ENCODE measurements around the gene VILL. TPM values are rescaled to one million over a fixed set of nuclear protein-coding genes. Genes with fewer than 3 reads are reported as not detected.
A peak's percentile ranks its signal among the peaks of the same experiment; 100 is the strongest.

VILL gene
- total RNA-seq, 1 donor, result 4.3 TPM

DNA sequence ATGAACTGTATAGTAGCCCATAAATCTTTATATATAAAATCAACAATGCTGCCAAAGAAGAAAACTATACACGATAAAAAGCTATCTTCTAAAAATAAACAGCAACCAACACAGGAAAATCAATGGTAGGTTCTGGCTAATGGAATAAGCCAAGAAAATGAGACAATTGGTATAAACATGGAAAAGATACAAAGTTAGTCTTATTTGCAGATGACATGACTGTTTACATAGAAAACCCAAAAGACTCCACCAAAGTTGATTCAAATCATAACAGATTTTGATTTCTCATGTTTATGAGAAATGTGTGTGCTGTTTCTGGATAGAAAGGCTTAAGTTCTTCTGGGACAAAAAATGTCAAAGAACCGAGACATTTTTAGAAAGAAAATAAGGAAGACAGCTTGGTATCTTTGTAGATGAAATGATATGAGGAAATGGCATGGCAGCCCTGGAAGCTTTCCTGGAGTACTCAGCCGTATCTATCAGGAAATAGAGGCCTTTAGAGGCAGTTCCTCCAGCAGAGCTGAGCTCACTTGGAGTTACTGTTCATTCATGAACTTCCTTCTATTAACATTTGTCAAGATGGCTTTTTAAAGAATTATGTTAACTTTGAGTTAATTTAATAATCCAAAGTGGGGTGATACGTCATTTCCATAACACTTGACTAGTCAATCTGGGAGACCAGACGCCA, 36.7 kb upstream of the VILL start:
- DNase-seq (ENCODE audit: low read depth), result no peak
- H3K4me3 ChIP-seq (ENCODE audit: low read depth, low read length), result no peak overlapping the region
- TF ChIP-seq, protein P1, sequence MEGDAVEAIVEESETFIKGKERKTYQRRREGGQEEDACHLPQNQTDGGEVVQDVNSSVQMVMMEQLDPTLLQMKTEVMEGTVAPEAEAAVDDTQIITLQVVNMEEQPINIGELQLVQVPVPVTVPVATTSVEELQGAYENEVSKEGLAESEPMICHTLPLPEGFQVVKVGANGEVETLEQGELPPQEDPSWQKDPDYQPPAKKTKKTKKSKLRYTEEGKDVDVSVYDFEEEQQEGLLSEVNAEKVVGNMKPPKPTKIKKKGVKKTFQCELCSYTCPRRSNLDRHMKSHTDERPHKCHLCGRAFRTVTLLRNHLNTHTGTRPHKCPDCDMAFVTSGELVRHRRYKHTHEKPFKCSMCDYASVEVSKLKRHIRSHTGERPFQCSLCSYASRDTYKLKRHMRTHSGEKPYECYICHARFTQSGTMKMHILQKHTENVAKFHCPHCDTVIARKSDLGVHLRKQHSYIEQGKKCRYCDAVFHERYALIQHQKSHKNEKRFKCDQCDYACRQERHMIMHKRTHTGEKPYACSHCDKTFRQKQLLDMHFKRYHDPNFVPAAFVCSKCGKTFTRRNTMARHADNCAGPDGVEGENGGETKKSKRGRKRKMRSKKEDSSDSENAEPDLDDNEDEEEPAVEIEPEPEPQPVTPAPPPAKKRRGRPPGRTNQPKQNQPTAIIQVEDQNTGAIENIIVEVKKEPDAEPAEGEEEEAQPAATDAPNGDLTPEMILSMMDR (IDR thresholded peaks at IDR 0.05; ENCODE audit: insufficient read depth, low read depth, low read length), result no peak

DNA sequence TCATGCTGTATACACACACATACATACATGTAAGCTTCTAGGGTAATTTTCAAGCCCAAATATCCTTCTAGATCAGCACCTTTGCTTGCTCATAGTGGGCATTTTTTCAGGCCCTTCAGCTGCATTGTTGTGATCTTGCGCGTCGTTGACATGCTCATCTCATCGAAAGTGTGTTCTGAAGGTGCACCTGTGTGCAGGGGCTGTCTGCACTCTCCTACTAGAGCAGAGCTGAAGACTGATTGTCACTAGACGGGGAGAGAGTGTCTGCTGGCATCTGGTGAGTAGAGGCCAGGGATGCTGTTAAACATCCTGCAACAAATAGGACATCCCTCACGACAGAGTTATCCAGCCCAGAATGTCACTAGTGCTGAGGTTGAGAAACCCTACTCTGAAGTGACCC, 35.7 kb upstream of the VILL start:
- TF ChIP-seq, protein P1 (IDR thresholded peaks at IDR 0.05; ENCODE audit: insufficient read depth, low read depth, low read length), result no peak
- H3K4me3 ChIP-seq (ENCODE audit: low read depth, low read length), result no peak overlapping the region
- no peak for DNase-seq (ENCODE audit: low read depth)

DNA sequence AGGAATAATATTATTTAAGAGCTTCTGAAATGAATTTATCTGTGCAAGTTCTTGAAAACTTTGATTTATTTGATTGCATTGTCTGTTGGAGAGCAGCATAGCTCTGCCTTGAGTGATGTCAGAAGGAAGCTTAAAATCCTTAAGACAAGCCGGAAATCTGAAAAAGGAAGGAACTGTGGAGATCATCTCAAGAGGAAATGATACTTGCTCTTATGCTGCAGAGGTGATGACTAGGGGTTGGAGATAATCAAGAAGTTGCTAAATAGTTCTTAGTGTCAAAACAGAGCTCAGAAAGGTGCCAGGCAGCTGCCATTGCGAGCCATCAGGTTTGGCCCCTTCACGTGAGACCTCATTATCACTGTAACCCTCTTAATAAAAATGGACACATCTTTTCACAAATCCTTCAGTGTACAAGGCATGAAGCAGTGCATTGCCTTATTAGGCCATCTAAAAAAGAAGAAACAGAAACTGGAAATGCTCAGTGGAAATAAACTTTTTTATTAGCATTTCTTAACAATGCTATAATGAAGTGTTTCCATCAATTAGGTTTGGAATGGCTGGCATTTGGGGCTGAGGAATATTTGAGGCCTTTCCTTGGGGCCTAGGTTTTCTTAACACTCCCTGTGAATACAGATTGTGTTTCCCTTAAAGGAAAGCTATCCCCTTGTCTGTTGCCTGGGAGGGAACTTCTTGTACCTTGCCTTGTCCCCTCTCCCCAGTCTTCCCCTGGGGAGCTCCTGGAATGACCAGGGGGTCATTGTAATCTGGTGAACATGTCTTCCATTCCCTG, 34.5 kb upstream of the VILL start:
- DNase-seq (ENCODE audit: low read depth), result no peak

DNA sequence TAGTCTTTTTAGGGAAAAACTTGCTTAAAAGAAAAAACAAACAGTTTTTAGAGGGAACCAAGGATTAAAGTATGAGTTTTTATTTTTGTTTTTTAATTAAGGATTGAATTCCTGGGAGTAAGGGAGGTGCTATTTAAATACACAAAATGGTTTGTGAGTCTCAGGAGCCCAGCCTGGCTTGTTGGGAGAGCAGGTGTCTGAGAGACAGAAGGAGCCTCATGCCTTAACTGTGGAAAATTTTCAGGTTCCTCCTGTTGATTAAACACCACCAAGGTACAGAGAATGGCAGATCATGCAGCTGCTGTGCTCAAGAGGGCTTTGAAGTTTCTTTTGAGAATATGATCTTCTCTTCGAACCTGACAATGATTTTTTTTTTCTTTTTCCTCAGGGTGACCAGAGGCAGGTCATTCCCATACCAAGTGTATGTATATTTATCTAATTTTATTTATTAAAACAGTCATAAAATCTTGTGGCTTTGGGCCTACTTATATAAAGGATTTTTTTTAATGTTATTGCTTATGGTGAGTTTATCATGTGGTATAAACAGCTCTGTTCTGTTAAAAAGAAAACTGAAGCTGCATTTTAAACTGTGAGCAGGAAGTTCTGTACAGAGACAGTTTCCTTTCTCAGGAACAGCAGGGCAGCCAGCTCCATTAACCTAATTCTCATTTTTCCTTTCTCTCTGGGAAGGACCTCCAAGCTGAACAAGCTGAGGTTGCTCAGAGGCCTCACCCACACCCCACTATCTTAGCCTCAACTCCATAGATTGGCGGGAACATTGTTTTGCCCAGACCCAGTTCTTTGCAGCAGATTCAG, 33.7 kb upstream of the VILL start:
- DNase-seq (ENCODE audit: low read depth), result no peak
- H3K4me3 ChIP-seq (ENCODE audit: low read depth, low read length), result no peak overlapping the region
- TF ChIP-seq, protein P1 (IDR thresholded peaks at IDR 0.05; ENCODE audit: insufficient read depth, low read depth, low read length), result no peak

More for the DNA sequence above, 34.5 kb upstream of the VILL start:
- no peak overlapping the region for H3K4me3 ChIP-seq (ENCODE audit: low read depth, low read length)
- TF ChIP-seq, protein P1 (IDR thresholded peaks at IDR 0.05; ENCODE audit: insufficient read depth, low read depth, low read length), result no peak

DNA sequence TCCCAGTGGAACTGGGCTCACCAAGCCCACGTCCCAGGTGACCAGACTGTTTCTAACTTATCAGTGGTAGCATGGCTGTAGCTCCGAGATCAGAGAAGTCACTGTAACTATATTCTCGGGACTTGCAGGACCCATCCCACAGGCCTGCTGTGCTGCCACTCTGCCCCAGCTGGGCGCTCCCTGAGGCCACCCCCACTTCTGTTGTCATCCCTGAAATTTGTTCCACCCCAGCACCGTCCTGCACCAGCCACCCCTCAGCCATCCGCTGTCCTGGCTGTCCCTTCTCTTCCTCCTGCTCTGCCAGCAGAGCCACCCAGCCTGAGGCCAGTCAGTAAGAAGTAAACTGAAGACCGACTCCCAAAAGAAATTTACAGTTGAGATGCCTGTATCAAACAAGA, 33.0 kb upstream of the VILL start:
- DNase-seq (ENCODE audit: low read depth), result no peak
- TF ChIP-seq, protein P1 (IDR thresholded peaks at IDR 0.05; ENCODE audit: insufficient read depth, low read depth, low read length), result no peak
- no peak overlapping the region for H3K4me3 ChIP-seq (ENCODE audit: low read depth, low read length)

DNA sequence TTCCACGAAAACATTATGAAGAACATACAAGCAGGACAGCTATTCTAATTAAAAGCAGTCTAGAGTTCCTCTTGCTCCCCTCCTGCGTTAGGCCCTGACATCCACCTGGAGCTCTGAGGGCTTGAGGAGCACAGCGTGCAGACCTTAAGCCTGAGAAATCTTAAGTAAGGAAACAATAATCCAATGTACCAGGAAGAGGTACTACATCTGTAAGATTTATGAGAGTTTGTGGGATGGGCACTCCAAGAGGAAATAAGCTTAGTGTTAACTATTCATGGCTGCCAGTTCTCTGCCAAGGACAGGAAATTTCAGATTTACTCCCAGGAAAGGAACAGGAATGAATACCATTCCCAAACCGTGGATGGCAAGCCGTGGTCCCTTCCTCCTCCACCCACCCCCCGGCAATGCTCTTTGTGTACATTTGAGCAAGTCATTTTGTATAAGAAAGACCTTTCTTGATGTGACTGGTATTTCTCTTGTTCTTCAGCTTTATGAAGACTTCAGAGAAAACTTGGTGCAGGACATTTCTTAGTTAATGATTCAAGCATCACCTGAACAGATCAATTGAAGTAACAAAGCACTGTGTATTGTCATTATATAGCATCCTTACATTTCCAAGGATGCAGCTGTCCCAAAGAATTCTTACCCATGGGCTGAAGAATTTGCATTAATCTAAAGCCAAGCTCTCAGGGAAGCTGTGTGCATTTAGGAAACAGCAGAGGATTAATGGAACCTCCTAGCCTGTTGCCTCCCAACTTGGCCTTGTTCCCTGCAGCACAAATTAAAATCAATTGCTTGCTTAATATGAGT, 28.8 kb upstream of the VILL start:
- H3K4me3 ChIP-seq (ENCODE audit: low read depth, low read length), result no peak overlapping the region
- peak; percentile 49 for DNase-seq (ENCODE audit: low read depth)
- TF ChIP-seq, protein P1 (IDR thresholded peaks at IDR 0.05; ENCODE audit: insufficient read depth, low read depth, low read length), result no peak
